ENCODE data around the gene HECW1.

The HECW1 gene

GRCh38 chr7:43485580-43485979, 373.1 kb downstream of the HECW1 start:
- TF ChIP-seq CTCF (IDR thresholded peaks at IDR 0.05): no peak

DNA sequence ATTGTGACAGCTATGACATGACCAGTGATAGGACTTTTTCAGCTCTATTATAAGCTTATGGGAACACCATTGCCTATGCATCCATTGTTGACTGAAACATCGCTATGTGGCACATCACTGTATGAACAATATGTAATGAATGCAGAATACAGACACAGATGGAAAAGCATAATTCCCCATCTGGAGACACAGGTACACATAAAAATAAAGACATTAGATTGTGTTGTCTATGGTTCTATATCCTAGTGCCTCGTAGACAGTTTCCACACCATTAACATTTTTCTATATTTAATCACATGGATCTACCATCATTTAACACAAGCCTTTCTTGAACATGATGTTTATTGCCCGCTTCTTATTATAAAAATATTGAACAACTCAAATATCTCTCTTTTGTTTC, 374.2 kb downstream of the HECW1 start:
- TF ChIP-seq CTCF (IDR thresholded peaks at IDR 0.05): no peak

DNA sequence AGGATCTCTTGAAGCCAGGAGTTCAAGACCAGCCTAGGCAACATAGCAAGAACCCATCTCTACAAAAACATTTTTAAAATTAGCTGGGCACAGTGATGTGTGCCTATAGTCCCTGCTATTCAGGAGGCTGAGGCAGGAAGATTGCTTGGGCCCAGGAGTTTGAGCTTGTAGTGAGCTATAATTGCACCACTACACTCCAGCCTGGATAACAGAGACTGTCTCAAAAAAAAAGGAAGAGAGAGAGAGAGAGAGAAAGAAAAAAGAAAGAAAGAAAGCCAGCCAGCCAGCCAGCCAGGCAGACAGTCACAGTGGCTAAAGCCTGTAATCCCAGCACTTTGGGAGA, 375.3 kb downstream of the HECW1 start:
- TF ChIP-seq CTCF (IDR thresholded peaks at IDR 0.05): no peak

DNA sequence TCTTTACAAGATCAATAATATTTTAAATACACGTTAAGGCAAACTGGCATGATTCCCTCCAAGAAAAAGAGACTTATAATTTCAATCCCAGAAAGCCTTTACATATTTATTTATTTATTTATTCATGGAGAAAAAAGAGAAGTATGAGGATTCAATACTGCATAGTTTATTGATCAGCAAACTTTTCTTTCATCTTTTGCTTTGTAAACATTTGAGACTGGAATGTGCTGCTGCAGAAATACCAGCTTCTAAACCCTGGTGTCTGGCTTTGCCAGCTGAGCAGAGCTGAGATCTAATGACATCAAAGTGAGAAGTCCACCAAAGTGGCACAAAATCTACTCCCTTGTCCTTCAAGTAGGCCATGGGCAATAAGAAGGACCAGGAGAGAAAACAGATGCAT, 376.8 kb downstream of the HECW1 start:
- no peak for TF ChIP-seq CTCF (IDR thresholded peaks at IDR 0.05)

DNA sequence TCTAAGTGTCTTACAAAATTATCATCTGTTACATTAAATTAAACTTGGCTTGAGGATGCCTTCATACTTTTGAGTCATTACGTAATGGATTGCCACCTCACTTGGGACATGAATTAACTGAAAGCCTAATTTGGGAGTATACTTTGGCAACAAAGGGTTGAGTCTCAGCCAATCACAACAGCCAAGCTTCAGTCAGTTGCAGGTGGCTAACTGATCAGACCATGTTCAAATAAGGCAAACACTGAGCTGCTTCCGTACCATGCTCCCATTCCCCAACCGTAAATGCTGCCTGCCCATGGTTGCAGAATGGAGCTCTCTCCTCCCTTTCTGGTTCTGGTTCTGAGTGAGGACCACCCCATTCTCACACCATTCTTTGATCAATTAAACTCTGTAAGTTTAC, 377.6 kb downstream of the HECW1 start:
- no peak for TF ChIP-seq CTCF (IDR thresholded peaks at IDR 0.05)

- no peak for TF ChIP-seq CTCF (IDR thresholded peaks at IDR 0.05)
Observed at GRCh38 chr7:43491123-43491522, 378.7 kb downstream of the HECW1 start.

DNA sequence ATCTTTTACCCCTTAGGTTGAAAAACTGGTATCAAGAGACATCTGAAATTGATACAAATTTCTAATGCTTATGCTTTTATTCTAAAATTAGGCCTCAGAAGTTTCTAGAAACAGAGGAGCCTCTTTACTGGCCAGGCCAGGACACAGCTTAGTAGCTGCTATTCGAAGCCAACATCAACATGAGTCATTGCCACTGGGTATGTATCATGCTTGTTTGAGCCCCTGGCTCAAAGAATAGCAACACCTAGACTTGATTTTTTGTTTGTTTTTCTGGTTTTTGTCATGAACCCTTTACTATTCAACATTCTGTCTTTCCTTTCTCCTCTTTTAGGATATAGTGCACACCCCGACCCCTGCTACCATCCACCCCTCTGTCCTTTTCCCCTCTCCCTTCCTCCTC, 379.5 kb downstream of the HECW1 start:
- no peak for TF ChIP-seq CTCF (IDR thresholded peaks at IDR 0.05)

DNA sequence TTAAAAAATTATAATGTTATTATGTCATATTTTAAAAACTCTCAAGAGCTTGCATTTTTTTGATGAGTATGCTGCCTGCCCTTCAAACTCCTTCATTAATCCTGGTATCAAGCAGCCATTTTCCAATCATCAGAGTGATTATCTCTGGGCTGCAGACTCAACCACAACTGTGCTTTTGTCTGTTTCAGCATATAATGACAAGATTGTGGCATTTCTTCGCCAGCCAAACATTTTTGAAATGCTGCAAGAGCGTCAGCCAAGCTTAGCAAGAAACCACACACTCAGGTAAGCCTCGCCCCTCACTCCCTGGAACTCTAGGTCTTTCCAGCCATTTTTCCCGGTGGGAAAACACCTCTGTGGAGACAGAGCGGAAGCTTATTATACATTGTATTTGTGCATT, 380.4 kb downstream of the HECW1 start:
- TF ChIP-seq CTCF (IDR thresholded peaks at IDR 0.05): no peak

Measured in LNCAP (cell line).